Measurements from ENCODE around the gene AMBRA1. TPM values are rescaled to one million over a fixed set of nuclear protein-coding genes. Genes with fewer than 3 reads are reported as not detected.

Gene AMBRA1
- total and polyA plus RNA-seq, 2 of the 8 experiments (the other 6 are each of a cell fraction or from before 2014, with no cell fraction given), result 14.2 to 37.4 TPM

GRCh38 chr11:46445920-46446771 lies 147.7 kb downstream of the AMBRA1 start:
- Histone ChIP-seq H3K56ac (replicated peaks; ENCODE audit: insufficient read length, low read depth, low read length) (no peak overlapping the region), H3K23ac (ENCODE audit: insufficient read length) (no peak overlapping the region), H3K4me2 (ENCODE audit: insufficient read depth in 1 of 2, low read depth in 2 of 2, low read length in 2 of 2) (no peak overlapping the region), H3K18ac (ENCODE audit: extremely low read depth, low read length) (no peak overlapping the region), H2BK20ac (ENCODE audit: low read length) (no peak overlapping the region), H3K4me1 (replicated peaks in 1 of 4; ENCODE audit: control insufficient read depth in 3 of 4, insufficient read depth in 4 of 4, low read length in 3 of 4) (peaks cover 0 to 7% (median 2%) of the 10 kb centered on the region in 4 experiments; a peak in 4 of 7 replicates), H3K27ac (ENCODE audit: low read depth, low read length) (no peak overlapping the region), H3K79me1 (ENCODE audit: low read depth, low read length) (no peaks in the 10 kb centered on the region), H2BK12ac (ENCODE audit: low read depth, low read length) (no peak overlapping the region), H2AFZ (ENCODE audit: low read length) (no peak overlapping the region), H3K36me3 (ENCODE audit: control insufficient read depth in 2 of 4, insufficient read depth in 4 of 4, low read length in 3 of 4) (peaks cover 0 to 11% (median 0%) of the 10 kb centered on the region in 4 experiments; a peak in 2 of 8 replicates), H3K23me2 (ENCODE audit: low read depth, low read length) (no peaks in the 10 kb centered on the region), H3K4ac (replicated peaks; ENCODE audit: insufficient read length, low read depth, low read length) (no peak overlapping the region), H2AK5ac (ENCODE audit: low read depth, low read length) (no peak overlapping the region), H3K9me3 (ENCODE audit: insufficient read depth in 2 of 2, low read depth in 1 of 2, low read length in 1 of 2) (no peaks in the 10 kb centered on the region), H4K8ac (ENCODE audit: extremely low read depth, insufficient read depth, low read length) (no peak overlapping the region), H2BK120ac (replicated peaks; ENCODE audit: low read depth, low read length) (no peak overlapping the region), H2BK5ac (ENCODE audit: low read depth, low read length) (no peak overlapping the region), H3K14ac (ENCODE audit: insufficient read length) (no peak overlapping the region), H4K5ac (ENCODE audit: insufficient read length, low read depth, low read length) (no peak overlapping the region), H4K20me1 (replicated peaks in 1 of 2; ENCODE audit: control insufficient read depth in 1 of 2, insufficient read depth in 2 of 2, low read length in 2 of 2) (no peaks in the 10 kb centered on the region), H3K27me3 (replicated peaks in 1 of 4; ENCODE audit: control insufficient read depth in 3 of 4, extremely low read depth in 1 of 4, insufficient read depth in 3 of 4, low read length in 3 of 4) (no peaks in the 10 kb centered on the region), H3K9ac (replicated peaks in 1 of 4; ENCODE audit: extremely low read depth in 1 of 4, low read depth in 3 of 4, low read length in 3 of 4) (no peak overlapping the region), H4K91ac (replicated peaks; ENCODE audit: insufficient read length, low read length) (no peak overlapping the region), H3K4me3 (ENCODE audit: extremely low read depth in 1 of 4, insufficient read depth in 2 of 4, low read depth in 3 of 4, low read length in 4 of 4) (no peak overlapping the region), H3K79me2 (ENCODE audit: control insufficient read depth in 1 of 2, insufficient read depth in 2 of 2, low read length in 2 of 2) (no peaks in the 10 kb centered on the region), H2BK15ac (ENCODE audit: low read length) (no peak overlapping the region)
- 78% methylated on average over 4 of the region's 4 CpGs; no CpG with 5 or more reads in 1 of the 2 experiments for WGBS, 2 experiments (ENCODE audit: extremely low coverage in 1 of 2, insufficient coverage in 1 of 2, insufficient read length in 1 of 2, insufficient replicate concordance in 2 of 2, low coverage in 1 of 2, low lambda C conversion rate in 2 of 2, missing lambda C conversion rate in 1 of 2)
- FAIRE-seq, result no peak
- peak; percentile 34 to 50; a peak in 3 of 4 replicates for TF ChIP-seq RAD21 (IDR thresholded peaks at IDR 0.05 in 1 of 2, conservative IDR thresholded peaks at IDR 0.05 in 1 of 2; ENCODE audit: low read depth in 2 of 2, low read length in 2 of 2)
- TF ChIP-seq, protein P1, sequence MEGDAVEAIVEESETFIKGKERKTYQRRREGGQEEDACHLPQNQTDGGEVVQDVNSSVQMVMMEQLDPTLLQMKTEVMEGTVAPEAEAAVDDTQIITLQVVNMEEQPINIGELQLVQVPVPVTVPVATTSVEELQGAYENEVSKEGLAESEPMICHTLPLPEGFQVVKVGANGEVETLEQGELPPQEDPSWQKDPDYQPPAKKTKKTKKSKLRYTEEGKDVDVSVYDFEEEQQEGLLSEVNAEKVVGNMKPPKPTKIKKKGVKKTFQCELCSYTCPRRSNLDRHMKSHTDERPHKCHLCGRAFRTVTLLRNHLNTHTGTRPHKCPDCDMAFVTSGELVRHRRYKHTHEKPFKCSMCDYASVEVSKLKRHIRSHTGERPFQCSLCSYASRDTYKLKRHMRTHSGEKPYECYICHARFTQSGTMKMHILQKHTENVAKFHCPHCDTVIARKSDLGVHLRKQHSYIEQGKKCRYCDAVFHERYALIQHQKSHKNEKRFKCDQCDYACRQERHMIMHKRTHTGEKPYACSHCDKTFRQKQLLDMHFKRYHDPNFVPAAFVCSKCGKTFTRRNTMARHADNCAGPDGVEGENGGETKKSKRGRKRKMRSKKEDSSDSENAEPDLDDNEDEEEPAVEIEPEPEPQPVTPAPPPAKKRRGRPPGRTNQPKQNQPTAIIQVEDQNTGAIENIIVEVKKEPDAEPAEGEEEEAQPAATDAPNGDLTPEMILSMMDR (IDR thresholded peaks at IDR 0.05; ENCODE audit: control extremely low read depth in 1 of 3, insufficient read depth in 1 of 3, low read depth in 1 of 3, low read length in 3 of 3), result peak in 1 of 3 experiments; percentile 15; a peak in 1 of 4 replicates
- TF ChIP-seq SP2 (IDR thresholded peaks at IDR 0.05; ENCODE audit: low read length), result no peak
- POLR2A ChIA-PET (ENCODE audit: partially characterized antibody), result no interaction called here
- CTCF ChIA-PET (ENCODE audit: partially characterized antibody), result interaction anchor here (0.6 to 2.4 kb wide), 11 partner anchors 9 to 196 kb away, joined by 3 to 15 read pairs (median 4); partner anchors contain the start of gene CHRM4
- no peak for DNase-seq (ENCODE audit: low read depth in 1 of 2, low spot score in 2 of 2)

Measured in H1 (cell line).